ENCODE data around the gene ACOX3. TPM values are rescaled to one million over a fixed set of nuclear protein-coding genes. Genes with fewer than 3 reads are reported as not detected.

The ACOX3 gene
- total and polyA plus RNA-seq, 2 of the 8 experiments (the other 6 are each of a cell fraction or from before 2014, with no cell fraction given), result 2.5 to 9.9 TPM

- peak overlapping the region; percentile 25 for H4K91ac ChIP-seq (replicated peaks; ENCODE audit: insufficient read length, low read length)
- 89% methylated on average over 8 of the region's 8 CpGs; no CpG with 5 or more reads in 1 of the 2 experiments for WGBS, 2 experiments (ENCODE audit: extremely low coverage in 1 of 2, insufficient coverage in 1 of 2, insufficient read length in 1 of 2, insufficient replicate concordance in 2 of 2, low coverage in 1 of 2, low lambda C conversion rate in 2 of 2, missing lambda C conversion rate in 1 of 2)
- POLR2A ChIA-PET (ENCODE audit: partially characterized antibody), result no interaction called here
These were observed 84.5 kb downstream of the ACOX3 start for GRCh38 chr4:8355864-8356565.

More at GRCh38 chr4:8355864-8356565, 84.5 kb downstream of the ACOX3 start:
- no peak overlapping the region for H3K9ac ChIP-seq (replicated peaks in 1 of 4; ENCODE audit: extremely low read depth in 1 of 4, low read depth in 3 of 4, low read length in 3 of 4)
- no peaks in the 10 kb centered on the region; a peak in 1 of 8 replicates for H3K36me3 ChIP-seq (ENCODE audit: control insufficient read depth in 2 of 4, insufficient read depth in 4 of 4, low read length in 3 of 4)
- FAIRE-seq (no peak), DNase-seq (ENCODE audit: low read depth in 1 of 2, low spot score in 2 of 2) (no peak)
- H3K4me2 ChIP-seq (ENCODE audit: insufficient read depth in 1 of 2, low read depth in 2 of 2, low read length in 2 of 2), result no peak overlapping the region; a peak in 1 of 4 replicates
- H3K14ac ChIP-seq (ENCODE audit: insufficient read length), result no peak overlapping the region
- peak overlapping the region; percentile 95 for H2AK5ac ChIP-seq (ENCODE audit: low read depth, low read length)
- peaks cover 9 to 26% (median 22%) of the 10 kb centered on the region in 4 experiments for H3K4me1 ChIP-seq (replicated peaks in 1 of 4; ENCODE audit: control insufficient read depth in 3 of 4, insufficient read depth in 4 of 4, low read length in 3 of 4)
- peak overlapping the region; percentile 81 for H3K4ac ChIP-seq (replicated peaks; ENCODE audit: insufficient read length, low read depth, low read length)
- H2BK5ac ChIP-seq (ENCODE audit: low read depth, low read length), result no peak overlapping the region
- H2BK15ac ChIP-seq (ENCODE audit: low read length), result 0 out of 2 replicates have a peak overlapping the region, but pooled peaks have one; percentile 21
- H2BK120ac ChIP-seq (replicated peaks; ENCODE audit: low read depth, low read length), result no peak overlapping the region
- TF ChIP-seq POLR2A (IDR thresholded peaks at IDR 0.05; ENCODE audit: control extremely low read depth in 1 of 2, low read depth in 2 of 2, low read length in 2 of 2) (no peak), FOSL1 (IDR thresholded peaks at IDR 0.05; ENCODE audit: insufficient read depth, low read depth, low read length) (no peak), TAF1 (IDR thresholded peaks at IDR 0.05; ENCODE audit: low read depth, low read length) (no peak), BCL11A (IDR thresholded peaks at IDR 0.05; ENCODE audit: low read depth in 2 of 2, low read length in 2 of 2) (no peak), RFX5 (IDR thresholded peaks at IDR 0.05; ENCODE audit: borderline replicate concordance, low read depth, low read length) (no peak), SP1 (IDR thresholded peaks at IDR 0.05; ENCODE audit: low read depth, low read length) (no peak), NRF1 (IDR thresholded peaks at IDR 0.05; ENCODE audit: low read depth, low read length) (no peak), CHD1 (IDR thresholded peaks at IDR 0.05; ENCODE audit: low read depth, low read length) (no peak), POU5F1 (IDR thresholded peaks at IDR 0.05; ENCODE audit: low read depth, low read length) (no peak), EGR1 (IDR thresholded peaks at IDR 0.05; ENCODE audit: borderline replicate concordance, low read depth, low read length) (no peak), USF2 (IDR thresholded peaks at IDR 0.05; ENCODE audit: low read length) (no peak), RBBP5 (IDR thresholded peaks at IDR 0.05; ENCODE audit: borderline replicate concordance, low read depth, low read length) (no peak), ZNF274 (IDR thresholded peaks at IDR 0.05; ENCODE audit: borderline replicate concordance, extremely low read depth, low read length) (no peak)
- no peak overlapping the region for H4K5ac ChIP-seq (ENCODE audit: insufficient read length, low read depth, low read length)
- H3K79me2 ChIP-seq (ENCODE audit: control insufficient read depth in 1 of 2, insufficient read depth in 2 of 2, low read length in 2 of 2), result no peaks in the 10 kb centered on the region
- H3K4me3 ChIP-seq (ENCODE audit: extremely low read depth in 1 of 4, insufficient read depth in 2 of 4, low read depth in 3 of 4, low read length in 4 of 4), result no peak overlapping the region
- no peak overlapping the region for H3K23ac ChIP-seq (ENCODE audit: insufficient read length)
- no peak overlapping the region for H3K27ac ChIP-seq (ENCODE audit: low read depth, low read length)
- no peaks in the 10 kb centered on the region for H4K20me1 ChIP-seq (replicated peaks in 1 of 2; ENCODE audit: control insufficient read depth in 1 of 2, insufficient read depth in 2 of 2, low read length in 2 of 2)
- H4K8ac ChIP-seq (ENCODE audit: extremely low read depth, insufficient read depth, low read length), result no peak overlapping the region
- peak overlapping the region; percentile 57 for H3K18ac ChIP-seq (ENCODE audit: extremely low read depth, low read length)
- H3K27me3 ChIP-seq (replicated peaks in 1 of 4; ENCODE audit: control insufficient read depth in 3 of 4, extremely low read depth in 1 of 4, insufficient read depth in 3 of 4, low read length in 3 of 4), result peaks cover 0 to 23% (median 2%) of the 10 kb centered on the region in 4 experiments; a peak in 5 of 7 replicates
- peak overlapping the region; percentile 72; the same call in 1 of the 2 replicates for H2BK12ac ChIP-seq (ENCODE audit: low read depth, low read length)
- CTCF ChIA-PET (ENCODE audit: partially characterized antibody), result no interaction called here
- H2AFZ ChIP-seq (ENCODE audit: low read length), result no peak overlapping the region
- peaks cover 0 to 5% of the 10 kb centered on the region in 2 experiments; a peak in 1 of 4 replicates for H3K9me3 ChIP-seq (ENCODE audit: insufficient read depth in 2 of 2, low read depth in 1 of 2, low read length in 1 of 2)
- H3K23me2 ChIP-seq (ENCODE audit: low read depth, low read length), result peaks cover 4% of the 10 kb centered on the region; the same call in 1 of the 2 replicates
- no peaks in the 10 kb centered on the region for H3K79me1 ChIP-seq (ENCODE audit: low read depth, low read length)
- H2BK20ac ChIP-seq (ENCODE audit: low read length), result peak overlapping the region; percentile 40
- no peak overlapping the region for H3K56ac ChIP-seq (replicated peaks; ENCODE audit: insufficient read length, low read depth, low read length)
